Measurements from ENCODE around the gene OTOA.
"Not testable (repeated sequence)": the region's sequence is repeated elsewhere in the genome, so short reads cannot be mapped to it uniquely, and the experiment has no call there.

Gene OTOA

GRCh38 chr16:21680714-21681113, 16.9 kb downstream of the OTOA start:
- DNase-seq: not testable (repeated sequence)

DNA sequence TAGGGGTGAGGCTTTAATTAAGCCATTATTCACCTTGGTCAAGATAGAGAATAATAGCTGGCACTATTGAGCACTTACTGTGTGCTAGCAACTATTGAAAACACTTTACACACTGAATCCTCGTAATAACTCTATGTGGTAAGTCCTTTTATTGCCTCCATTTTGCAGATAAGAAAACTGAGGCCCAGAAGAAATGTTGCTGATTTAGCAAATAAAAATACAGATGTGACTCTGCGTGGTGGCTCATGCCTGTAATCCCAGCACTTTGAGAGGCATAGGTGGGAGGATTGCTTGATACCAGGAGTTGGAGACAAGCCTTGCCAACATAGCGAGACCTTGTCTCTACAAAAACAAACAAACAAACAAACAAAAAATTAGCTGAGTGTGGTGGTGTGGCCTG, 19.4 kb downstream of the OTOA start:
- no peak for DNase-seq

GRCh38 chr16:21684199-21684598, 20.4 kb downstream of the OTOA start:
- DNase-seq: no peak

DNA sequence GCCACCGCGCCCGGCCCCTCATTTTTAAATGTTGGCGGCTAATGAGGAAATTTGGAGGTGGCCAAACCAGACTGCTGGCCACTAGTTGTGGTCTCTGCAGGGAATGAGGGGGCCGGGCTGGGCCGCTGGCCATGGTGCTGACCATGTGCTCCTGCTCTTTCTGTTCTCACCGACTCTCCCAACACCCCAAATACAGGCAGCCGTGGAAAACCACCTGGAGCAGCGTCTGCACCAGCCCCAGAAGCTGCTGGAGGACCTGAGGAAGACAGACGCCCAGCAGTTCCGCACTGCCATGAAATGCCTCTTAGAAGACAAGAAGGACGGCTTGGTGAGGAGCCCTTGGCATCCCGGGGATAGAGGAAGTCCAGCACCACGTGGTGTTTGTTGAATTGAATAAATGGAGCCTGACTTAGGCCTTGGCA, 21.3 kb downstream of the OTOA start:
- peak; percentile 26 for DNase-seq

GRCh38 chr16:21689107-21689506, 25.3 kb downstream of the OTOA start:
- no peak for DNase-seq

GRCh38 chr16:21690967-21691366, 27.2 kb downstream of the OTOA start:
- not testable (repeated sequence) for DNase-seq

DNA sequence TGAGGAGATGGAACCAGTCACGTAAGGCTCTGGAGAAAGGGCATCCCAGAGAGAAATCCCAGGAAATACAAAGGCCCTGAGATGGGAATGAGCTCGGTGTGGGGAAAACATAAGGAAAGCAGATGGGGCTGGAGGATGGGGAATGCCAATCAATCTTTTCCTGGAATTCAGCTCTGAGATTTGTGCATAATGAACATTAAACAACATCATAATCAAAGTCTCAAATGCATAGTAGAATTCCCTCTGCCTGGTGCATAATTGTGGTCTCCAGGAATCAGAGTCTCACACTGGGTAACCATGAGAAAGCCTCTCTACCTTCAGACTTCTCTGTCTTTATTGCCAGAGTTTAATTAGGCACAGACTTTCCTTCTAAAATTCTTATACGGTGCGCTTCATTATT, 30.8 kb downstream of the OTOA start:
- no peak for DNase-seq

DNA sequence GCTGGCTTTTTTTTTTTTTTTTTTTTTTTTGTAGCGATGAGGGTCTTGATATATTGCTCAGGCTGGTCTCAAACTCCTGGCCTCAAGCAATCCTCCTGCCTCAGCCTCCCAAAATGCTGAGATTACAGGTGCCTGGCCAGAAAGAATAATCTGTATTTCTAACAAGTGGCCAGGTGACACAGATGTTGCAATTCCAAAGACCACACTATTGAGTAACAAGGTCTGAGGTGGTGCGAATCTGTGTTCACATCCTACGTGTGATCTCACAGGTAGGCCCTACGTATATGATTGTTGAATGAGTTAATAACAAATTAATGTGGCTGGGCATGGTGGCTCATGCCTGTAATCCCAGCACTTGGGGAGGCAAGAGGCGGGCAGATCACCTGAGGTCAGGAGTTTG, 33.3 kb downstream of the OTOA start:
- DNase-seq: no peak

DNA sequence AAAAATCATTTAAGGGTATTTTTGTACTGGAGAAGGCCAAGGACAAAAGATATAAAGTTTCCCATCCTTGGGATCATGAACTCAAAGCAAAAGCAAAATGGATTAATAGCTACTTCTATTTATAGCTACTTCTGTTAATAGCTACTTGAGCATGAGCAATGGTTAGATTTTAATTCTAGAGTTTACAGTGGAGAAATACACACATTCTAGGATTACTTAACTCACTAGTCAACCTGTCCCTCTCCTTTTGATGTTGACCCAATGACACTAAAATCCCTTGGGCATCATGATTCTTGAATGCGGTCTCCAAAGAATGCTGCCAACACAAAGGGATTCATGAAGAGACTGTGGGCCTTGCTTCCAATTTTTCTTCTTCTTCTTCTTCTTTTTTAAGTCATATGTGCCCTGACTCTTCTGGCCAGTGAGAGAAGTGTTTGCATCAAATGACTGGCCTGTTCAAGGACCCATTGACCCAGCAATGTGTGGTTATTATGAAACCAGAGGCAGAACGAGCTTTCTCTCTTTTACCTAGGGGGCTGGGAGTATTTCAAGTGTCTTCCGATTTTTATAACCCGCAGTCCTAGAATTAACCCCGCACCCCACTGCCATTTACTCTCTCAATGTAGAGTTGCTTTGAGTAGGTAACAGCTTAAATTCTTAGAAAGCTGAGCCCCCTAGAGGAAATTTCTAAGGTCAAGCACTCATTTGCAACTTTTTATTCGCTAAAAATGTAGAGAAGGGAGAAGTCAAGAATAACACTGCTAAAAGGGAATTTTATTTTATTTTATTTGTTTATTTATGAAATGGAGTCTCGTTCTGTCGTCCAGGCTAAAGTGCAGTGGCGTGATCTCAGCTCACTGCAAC, 34.6 kb downstream of the OTOA start:
- no peak for DNase-seq

- DNase-seq: no peak
Measured at GRCh38 chr16:21701271-21701670, 37.5 kb downstream of the OTOA start.

- DNase-seq: no peak
Measured at GRCh38 chr16:21702276-21702675, 38.5 kb downstream of the OTOA start.

DNA sequence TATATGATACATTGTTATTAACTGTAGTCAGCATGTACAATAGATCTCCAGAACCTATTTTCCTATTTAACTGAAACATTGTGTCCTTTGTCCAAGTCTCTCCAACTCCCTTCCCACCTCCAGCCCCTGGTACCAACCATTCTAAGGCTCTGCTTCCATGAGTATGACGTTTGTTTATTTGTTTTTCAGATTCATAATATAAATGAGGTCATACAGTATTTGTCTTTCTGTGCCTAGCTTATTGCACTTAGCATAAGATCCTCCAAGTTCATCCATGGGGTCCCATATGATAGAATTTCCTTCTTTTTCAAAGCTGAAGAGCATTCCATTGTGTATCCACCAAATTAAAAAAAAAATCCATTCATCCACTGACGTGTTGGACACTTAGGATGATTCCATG, 39.4 kb downstream of the OTOA start:
- no peak for DNase-seq

DNA sequence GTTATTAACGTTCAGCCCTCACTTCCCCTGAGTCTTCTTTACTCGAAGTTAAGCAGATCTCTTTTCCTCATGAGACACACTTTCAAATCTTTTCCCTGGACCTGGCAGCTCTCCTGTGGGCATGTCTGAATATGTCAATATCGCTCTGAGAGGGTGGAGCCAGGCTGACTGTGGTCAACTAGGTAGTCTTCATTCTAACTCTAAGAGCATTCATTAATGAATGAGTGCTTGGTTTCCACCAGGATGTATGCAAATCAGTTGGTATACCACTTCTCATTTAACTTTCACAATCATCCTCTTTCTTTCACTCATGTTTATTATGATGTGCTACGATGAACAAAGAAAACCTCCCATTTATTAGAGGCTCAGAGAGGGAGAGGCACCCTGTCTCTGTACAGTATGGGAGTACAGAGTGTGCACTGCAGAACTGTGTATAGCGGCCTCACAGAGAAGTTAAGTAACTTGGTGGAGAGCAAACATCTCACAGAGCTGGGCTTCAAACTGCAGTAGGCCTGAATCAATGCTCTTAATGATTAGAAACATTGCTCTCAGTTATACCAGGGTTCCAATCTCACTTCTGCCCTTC, 39.9 kb downstream of the OTOA start:
- no peak for DNase-seq

DNA sequence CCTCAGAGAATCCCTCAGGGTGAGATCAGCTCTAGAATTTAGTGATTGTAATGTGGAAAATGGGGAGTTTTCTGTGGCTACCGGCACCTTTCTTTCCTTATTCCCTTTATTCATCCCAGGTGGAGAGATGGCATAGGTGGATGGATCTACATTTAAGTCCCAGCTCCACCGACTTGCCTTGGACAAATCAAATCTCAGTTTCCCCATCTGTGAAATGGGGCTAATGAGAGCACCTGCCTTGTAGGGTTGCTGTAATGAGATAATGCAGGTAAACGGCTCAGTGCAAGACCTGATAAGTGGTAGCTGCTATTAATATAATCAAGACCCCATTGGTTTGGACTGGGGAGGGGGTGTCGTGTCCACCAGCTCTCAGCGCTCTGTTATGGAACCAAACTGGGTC, 40.5 kb downstream of the OTOA start:
- DNase-seq: no peak

DNA sequence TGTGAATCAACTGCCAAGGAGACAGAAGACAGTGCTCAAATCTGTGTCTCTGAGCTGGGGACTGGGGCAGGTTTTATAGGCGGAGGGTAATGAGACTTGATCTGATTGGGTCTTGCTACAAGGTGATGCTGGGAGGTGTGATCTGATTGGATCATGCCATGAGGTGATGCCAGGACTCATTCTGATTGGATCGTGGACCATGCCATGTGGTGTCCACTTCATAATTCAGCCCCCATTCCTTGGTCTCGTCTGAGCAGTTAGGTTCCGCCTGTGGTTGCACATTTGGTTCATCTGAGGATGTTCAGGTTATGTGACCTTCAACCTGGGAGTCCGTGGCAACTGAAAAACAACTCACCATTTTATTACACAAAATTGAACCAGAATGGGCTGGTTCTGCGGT, 41.0 kb downstream of the OTOA start:
- DNase-seq: no peak

DNA sequence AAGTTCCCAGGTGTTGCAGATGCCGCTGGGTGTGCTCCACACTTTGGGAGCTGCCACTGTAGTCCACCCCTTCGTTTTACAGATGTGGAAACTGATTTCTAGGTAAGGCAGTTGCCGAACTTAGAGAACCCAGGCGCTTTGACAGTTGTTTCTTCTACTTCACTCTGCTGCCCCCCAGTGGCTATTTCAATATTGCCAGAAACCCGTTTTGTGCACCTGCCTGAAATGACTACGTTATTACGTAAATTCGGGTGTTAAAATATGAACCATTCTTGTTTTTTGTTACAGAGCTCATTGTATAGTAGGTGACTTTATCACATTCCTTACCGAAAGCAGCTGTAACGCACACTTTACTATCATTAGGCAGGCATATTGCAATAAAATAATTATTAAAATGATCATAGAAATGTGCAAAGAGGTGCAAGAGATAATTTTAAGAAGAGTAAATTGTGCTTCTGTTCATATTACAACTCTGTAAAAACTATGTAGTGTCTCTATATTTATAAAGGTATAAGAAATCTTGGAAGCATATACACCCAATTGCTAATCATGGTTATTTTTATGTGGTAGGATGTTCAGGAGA, 44.9 kb downstream of the OTOA start:
- DNase-seq: peak; percentile 13

GRCh38 chr16:21710938-21711337, 47.2 kb downstream of the OTOA start:
- no peak for DNase-seq

- DNase-seq: no peak
Measured at GRCh38 chr16:21713549-21714368, 50.0 kb downstream of the OTOA start.

- DNase-seq: not testable (repeated sequence)
Measured at GRCh38 chr16:21714369-21714618, 50.5 kb downstream of the OTOA start.

DNA sequence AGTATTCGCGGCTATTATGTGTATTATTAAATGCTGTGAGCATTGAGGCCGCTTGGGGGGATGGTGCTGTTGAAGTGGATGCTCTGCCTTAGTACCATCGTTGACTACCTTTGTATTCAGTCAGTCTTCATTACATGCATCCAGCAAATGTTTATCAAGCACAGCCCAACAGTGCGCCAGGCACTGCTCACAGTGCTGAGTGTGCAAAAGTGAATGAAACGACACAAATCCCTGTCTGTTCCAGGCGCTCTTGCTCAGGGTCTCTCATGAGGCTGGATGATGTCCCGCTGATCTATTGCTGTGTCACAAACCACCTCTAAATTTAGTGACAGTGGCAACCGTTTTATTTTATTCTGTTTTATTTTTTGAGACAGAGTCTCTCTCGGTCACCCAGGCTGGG, 53.8 kb downstream of the OTOA start:
- DNase-seq: no peak

DNA sequence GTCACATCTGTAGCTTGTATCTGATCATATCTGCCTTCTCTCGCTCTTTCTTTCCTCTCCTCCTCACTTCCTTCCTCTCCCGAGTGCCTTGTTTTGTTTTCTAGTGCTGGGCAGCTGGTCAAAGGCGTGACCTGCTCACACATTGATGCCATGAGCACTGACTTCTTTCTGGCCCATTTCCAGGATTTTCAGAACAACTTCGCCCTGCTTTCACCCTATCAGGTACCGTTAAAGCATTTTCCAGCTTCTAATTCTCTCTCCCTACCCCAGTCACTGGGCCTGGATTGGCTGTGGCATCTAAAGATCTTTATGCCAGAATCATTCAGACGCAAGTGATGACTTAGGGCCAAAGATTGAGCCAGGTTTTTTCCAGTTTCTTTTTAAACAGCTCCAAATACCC, 55.5 kb downstream of the OTOA start:
- DNase-seq: no peak

DNA sequence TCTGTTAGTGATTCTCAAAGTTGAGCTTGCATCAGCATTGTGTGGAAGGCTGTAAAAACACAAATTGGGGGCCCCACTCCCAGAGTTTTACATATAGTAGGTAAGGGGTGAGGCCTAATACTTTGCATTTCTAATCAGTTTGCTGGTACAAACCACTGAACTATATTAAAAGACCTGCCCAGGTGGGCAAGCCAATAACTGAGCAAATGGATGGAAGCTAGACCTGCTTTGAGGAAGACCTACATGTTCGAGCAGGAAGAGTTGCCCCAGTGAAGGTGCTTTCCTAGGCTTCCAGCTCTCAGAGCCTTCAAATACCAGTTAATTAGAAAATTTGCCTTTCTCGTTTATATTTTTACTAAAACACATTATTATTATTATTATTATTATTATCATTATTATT, 56.8 kb downstream of the OTOA start:
- no peak for DNase-seq

DNA sequence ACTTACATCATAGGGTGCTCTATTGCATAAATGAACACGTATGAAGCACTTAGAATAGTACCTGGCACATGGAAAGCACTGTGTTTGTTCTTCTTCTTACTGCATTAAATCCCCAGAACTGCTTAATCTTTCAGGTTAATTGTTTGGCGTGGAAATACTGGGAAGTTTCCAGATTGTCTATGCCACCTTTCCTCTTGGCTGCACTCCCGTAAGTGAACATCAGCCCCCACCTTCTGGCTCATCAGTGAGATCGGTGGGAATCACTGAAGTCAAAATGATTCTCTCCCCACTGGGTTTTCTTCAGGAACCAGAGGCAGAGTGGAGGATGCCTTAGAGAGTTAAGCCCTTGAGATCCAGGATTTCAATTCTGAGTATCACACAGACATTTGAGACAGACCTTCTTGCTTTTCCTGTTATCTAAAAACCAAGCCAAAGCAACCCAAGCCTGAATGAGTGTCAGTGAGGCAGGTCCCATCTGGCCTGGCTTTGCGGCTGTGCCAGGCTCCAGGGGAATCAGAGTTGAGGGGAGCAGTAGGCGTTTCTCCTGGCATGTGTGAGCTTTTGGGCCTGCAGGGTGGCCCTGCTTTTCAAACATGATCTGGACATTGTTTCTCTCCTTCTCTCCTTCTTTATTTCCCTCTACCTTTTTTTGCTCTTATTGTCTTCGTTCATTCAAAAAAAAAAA, 59.1 kb downstream of the OTOA start:
- no peak for DNase-seq

Data from right kidney (tissue), 1 donor.